HG03064 (cell line): ENCODE measurements around the gene PRKAG2.
A peak's percentile ranks its signal among the peaks of the same experiment; 100 is the strongest.
"Not testable (repeated sequence)": the region's sequence is repeated elsewhere in the genome, so short reads cannot be mapped to it uniquely, and the experiment has no call there.

Source experiments
- ATAC-seq: cut with Tn5 transposase; IDR thresholded peaks from one replicate; pipeline ENCODE4 v1.9.1; 2021; ENCODE audit warnings: low read depth; ENCODE audit not compliant: unreplicated experiment

The PRKAG2 gene

GRCh38 chr7:151544183-151544582 lies 332.7 kb downstream of the PRKAG2 start:
- ATAC-seq = no peak

GRCh38 chr7:151542606-151543130 lies 334.2 kb downstream of the PRKAG2 start:
- ATAC-seq = no peak

GRCh38 chr7:151541709-151542499 lies 335.0 kb downstream of the PRKAG2 start:
- no peak for ATAC-seq

DNA sequence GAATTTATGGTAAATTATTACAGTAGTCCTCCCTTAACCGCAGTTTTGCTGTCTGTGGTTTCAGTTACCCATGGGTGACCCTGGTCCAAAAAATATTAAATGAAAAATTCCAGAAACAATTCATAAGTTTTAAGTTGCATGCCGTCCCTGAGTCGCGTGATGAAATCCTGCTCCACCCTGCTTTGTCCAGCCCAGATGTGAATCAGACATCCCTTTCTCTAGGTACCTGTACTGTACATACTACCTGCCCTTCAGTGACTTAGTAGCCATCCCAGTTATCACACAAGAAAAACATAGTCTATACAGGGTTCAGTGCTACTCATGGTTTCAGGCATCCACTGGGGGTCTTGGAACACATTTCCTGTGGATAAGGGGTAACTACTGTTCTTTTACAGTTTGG lies 336.8 kb downstream of the PRKAG2 start:
- no peak for ATAC-seq

- ATAC-seq = no peak
Observed at GRCh38 chr7:151539088-151539671, 337.7 kb downstream of the PRKAG2 start.

GRCh38 chr7:151537818-151538561 lies 338.9 kb downstream of the PRKAG2 start:
- no peak for ATAC-seq

GRCh38 chr7:151536178-151536577 lies 340.7 kb downstream of the PRKAG2 start:
- not testable (repeated sequence) for ATAC-seq

GRCh38 chr7:151529842-151530241 lies 347.1 kb downstream of the PRKAG2 start:
- ATAC-seq = no peak

DNA sequence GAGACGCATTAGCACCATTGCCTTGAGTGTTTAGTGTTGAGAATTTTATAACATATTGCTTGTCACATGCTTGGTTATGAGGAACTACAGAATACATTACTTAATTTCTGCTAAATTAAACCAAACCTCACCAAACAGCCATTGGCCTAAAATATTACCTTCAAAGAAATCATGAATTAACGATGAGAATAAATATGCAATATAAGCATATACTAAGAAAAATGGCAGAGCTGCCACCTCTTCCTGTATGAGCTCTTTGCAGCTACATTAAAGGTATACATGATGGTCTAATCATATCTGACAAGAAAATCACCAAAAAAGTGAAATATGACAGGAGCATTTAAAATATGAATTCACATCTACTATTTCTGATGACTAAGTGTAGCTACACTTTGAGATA lies 352.1 kb downstream of the PRKAG2 start:
- no peak for ATAC-seq

GRCh38 chr7:151524331-151524730 lies 352.6 kb downstream of the PRKAG2 start:
- no peak for ATAC-seq

DNA sequence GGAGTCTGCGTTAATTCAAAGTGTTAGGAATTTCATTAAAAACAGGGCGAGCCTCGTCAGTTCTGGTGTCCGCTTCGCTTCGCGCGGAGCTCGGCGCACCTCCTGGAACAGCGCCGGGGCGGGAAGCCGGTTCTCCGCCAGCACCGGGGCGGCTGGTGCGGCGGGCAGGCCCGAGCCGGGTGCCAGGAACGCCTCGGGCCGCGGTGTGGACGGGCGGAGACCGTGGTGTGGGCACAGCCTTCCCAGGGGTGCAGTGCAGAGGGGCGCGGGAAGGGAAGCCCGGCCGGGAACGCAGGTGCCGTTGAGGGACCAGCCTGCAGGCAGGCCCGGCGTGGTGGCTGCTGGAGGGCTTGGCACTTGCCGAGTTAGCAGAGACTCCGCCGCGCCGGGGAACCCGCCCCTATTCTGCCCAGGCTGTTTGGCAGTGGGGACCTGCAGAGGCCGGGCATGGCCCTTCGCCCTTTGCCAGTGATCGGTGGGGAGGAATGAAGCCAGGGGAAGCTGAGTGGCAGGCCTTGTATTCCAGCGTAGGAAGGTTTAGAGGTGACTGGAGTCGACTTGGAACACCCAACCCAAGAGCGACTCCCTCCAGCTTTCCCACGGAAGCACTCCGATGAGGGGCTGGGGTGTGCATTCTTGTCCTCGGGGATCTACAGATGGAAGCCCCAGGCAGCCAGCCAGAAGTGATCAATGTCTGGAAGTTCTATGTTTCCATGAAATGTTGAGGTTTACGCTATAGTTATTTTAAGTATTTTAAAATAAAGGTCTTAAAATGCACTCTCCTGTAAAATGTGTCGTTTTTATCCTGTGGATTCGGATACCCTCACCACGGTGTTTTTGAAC lies 356.3 kb downstream of the PRKAG2 start:
- no peak for ATAC-seq

DNA sequence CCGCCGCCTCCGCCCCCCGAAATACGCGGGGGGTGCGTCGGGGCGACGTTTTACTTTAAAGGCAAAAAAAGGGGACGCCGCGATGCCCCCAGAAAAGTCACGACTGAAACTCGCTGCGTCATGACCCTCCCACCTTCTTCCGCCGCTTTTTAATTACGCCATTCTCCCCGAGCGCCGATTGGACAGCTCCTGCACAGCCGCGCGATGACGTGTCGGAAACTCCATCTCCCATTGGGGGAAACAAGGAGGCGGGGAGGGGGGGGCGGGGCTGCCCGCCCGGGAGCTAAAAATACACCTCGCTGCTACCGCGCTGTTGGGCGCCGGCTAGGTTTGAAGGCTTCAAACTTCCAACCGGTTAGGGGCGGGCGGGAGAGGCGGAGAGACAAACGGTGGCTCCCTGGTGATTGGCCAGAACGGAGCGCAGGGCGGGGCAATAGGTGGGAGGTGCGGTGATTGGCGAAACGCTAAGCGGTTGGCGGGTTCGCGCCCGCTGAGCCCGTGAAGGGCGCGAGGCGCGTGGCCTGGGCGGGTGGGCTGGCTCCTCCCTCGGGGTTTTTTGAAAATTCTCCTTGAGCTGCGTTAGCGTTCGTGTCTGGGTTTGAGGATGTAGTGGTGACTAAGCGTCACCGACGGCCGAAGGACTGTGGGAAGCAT lies 357.0 kb downstream of the PRKAG2 start, which contains the start of gene RHEB:
TSS of gene RHEB (minus strand) at position 131 of the 654 bp plus-strand sequence. CDS start 384 bp downstream, outside the sequence.
- peak; percentile 75 for ATAC-seq

GRCh38 chr7:151518947-151519764 lies 357.8 kb downstream of the PRKAG2 start:
- peak; percentile 45 for ATAC-seq

DNA sequence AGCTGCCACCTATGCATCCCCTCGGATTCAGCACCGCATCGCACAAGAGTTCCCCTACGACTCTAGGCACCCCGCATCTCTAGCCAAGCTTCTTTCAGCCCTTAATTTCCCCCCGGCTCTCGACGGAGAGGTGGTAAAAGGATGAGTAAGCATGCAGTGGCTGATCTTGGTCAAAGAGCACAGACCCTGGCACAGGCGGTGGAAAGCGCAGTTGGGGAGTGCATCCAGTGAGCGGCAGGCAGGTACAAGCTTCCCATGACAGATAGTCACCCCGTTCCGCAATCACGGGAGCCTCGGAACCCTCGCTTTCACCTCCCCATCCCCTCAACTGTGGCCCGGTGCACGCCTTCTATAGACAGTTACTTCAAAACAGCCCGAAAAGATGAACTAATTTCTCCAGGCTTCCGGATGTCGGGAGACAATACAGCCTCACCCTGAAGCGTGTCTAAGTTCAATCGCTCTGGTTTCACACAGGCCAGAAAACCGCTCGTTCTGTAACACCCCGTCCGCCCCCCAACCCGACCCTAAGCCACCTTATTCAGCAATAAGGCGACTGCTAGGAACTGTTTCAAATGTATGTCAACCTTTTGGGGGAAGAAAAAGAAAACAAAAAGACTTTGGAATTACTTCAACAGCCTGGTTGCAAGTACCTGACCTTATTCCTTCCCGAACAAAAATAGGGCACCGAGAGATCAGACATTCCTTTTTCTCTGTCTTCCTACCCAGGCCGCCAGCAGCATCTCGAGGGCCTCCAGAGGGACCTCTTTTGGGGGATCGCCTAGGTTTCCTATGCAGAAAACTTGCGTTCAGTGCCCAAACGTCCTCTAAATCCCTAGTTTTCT lies 358.6 kb downstream of the PRKAG2 start:
- no peak for ATAC-seq

DNA sequence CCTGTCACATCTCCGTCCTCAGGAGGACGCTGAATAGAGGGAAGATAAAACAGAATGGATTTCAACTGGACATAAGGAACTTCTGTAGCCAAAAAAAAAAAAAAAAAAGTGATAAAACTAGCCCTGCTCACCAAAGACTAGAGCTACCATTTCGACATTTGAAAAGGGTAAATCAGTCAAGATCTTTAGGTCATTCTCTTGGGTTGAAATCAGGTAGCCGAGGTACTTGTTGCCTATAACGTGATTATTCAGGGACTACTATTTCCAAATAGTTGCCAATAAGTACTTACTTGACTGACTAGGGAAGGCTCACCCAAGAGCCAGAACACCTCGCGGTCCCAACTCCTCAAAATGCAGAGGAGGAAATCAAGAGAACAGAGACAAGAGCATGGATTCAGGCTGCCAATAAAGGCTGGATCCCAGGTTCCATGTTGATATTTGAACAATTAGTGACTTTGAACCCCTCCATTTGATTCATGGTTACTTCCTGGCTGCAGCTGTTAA lies 359.3 kb downstream of the PRKAG2 start:
- ATAC-seq = no peak

DNA sequence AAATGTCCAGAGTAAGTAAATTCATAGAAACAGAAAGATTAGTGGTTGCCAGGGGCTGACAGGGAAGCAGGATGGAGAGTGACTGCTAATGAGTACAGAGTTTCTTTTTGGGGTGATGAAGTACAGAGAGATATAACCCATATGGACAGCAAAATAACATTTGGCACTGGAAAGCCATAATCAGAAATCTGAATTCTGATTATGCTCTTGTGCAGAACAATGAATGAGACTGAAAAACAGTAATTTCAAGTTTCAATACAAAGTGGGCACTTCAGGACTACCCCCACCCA lies 361.7 kb downstream of the PRKAG2 start:
- ATAC-seq = no peak

DNA sequence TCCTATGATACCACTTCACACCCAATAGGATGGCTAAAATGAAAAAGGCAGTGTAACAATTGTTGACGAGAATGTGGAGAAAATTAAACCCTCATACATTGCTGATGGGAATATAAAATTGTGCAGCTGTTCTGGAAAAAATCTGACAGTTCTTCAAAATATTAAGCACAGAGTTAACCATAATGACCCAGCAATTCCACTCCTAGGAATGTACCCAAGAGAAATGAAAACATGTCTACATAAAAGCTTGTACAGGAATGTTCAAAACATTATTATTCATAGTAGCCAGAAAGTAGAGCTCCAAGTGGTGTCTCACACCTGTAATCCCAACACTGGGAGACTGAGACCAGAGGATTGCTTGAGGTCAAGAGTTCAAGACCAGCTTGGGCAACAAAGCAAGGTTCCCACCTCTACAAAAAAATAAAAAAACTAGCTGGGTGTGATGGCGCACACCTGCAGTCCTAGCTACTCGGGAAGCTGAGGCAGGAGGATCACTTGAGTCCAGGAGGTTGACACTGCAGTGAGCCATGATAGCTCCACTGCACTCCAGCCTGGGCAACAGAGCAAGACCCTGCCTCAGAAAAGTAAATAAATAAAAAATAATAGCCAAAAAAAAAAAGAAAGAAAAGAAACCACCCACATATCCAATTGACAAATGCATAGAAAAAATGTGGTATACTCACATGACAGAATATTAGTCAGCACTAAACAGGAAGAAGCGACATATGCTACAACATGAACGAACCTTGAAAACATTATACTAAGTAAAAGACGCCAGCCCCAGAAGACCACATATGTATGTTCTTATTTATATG lies 362.2 kb downstream of the PRKAG2 start:
- no peak for ATAC-seq
